HCT116 (cell line): ENCODE data around the gene NECAB2.

Experiments used
- POLR2AphosphoS5 ChIP-seq: IDR thresholded peaks from 2 replicates; pipeline ENCODE4 v1.6.1; 2011; ENCODE audit warnings: mild to moderate bottlenecking, low read depth, low read length, moderate library complexity
- TCF7L2 ChIP-seq: IDR thresholded peaks from 2 replicates; pipeline ENCODE4 v1.7.0; 2011; ENCODE audit warnings: borderline replicate concordance, inconsistent platforms; ENCODE audit not compliant: insufficient read depth, insufficient read length; ENCODE audit errors: extremely low read depth
- YY1 ChIP-seq: IDR thresholded peaks from 2 replicates; pipeline ENCODE4 v1.6.1; 2011; ENCODE audit warnings: low read length, low read depth, moderate library complexity, mild to moderate bottlenecking; ENCODE audit not compliant: insufficient replicate concordance; ENCODE audit errors: extremely low read depth
- TF ChIP-seq, protein P1 (sequence below), 3 experiments: fragments of 200-600 bp in 1 of 3; sonication (generic) in 1 of 3; IDR thresholded peaks in 2 of 3; conservative IDR thresholded peaks in 1 of 3; 2 replicates each; pipeline ENCODE4 v1.5.1; 2012 to 2017; ENCODE audit warnings: low read depth in 2 of 3, low read length in 2 of 3, antibody characterized with exemption in 1 of 3, borderline replicate concordance in 1 of 3, control low read depth in 1 of 3, mild to moderate bottlenecking in 1 of 3, mixed read lengths in 1 of 3, mixed run types in 1 of 3, moderate library complexity in 1 of 3; ENCODE audit not compliant: insufficient read depth in 1 of 3
- TF ChIP-seq, protein P2 (sequence below): IDR thresholded peaks from 2 replicates; pipeline ENCODE4 v1.6.1; 2012

DNA sequence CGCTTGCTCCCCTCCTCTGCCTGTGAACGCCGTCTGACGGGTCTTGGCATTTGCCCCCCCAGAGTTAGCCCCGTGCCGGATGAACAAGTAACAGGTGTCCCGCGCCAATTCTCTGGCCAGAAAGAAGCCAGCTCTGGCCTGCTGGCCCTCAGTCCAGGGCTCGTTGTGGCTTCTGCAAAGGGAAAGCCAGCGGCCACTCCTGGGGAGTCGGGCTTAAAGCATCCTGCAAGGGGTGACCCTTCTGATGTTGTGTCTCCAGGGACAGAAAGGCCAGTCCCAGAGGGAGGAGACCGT is 33.4 kb upstream of the NECAB2 start:
- TF ChIP-seq, protein P1, sequence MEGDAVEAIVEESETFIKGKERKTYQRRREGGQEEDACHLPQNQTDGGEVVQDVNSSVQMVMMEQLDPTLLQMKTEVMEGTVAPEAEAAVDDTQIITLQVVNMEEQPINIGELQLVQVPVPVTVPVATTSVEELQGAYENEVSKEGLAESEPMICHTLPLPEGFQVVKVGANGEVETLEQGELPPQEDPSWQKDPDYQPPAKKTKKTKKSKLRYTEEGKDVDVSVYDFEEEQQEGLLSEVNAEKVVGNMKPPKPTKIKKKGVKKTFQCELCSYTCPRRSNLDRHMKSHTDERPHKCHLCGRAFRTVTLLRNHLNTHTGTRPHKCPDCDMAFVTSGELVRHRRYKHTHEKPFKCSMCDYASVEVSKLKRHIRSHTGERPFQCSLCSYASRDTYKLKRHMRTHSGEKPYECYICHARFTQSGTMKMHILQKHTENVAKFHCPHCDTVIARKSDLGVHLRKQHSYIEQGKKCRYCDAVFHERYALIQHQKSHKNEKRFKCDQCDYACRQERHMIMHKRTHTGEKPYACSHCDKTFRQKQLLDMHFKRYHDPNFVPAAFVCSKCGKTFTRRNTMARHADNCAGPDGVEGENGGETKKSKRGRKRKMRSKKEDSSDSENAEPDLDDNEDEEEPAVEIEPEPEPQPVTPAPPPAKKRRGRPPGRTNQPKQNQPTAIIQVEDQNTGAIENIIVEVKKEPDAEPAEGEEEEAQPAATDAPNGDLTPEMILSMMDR (IDR thresholded peaks at IDR 0.05 in 2 of 3, conservative IDR thresholded peaks at IDR 0.05 in 1 of 3; ENCODE audit: borderline replicate concordance in 1 of 3, insufficient read depth in 1 of 3, low read depth in 2 of 3, low read length in 2 of 3) = no peak
- TF ChIP-seq YY1 = no peak
- no peak for TF ChIP-seq POLR2AphosphoS5
- no peak for TF ChIP-seq TCF7L2
- TF ChIP-seq, protein P2, sequence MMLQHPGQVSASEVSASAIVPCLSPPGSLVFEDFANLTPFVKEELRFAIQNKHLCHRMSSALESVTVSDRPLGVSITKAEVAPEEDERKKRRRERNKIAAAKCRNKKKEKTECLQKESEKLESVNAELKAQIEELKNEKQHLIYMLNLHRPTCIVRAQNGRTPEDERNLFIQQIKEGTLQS = no peak
